ENCODE measurements around the gene ADPRH. TPM values are rescaled to one million over a fixed set of nuclear protein-coding genes. Genes with fewer than 3 reads are reported as not detected.
"Not testable (repeated sequence)": the region's sequence is repeated elsewhere in the genome, so short reads cannot be mapped to it uniquely, and the experiment has no call there.

The ADPRH gene
- total RNA-seq, 1 donor from 2014 or later: 8.9 TPM

GRCh38 chr3:119558626-119559317 is 20.5 kb upstream of the ADPRH start:
- no peak for DNase-seq (ENCODE audit: extremely low read depth, low read depth, low spot score)

- no peak for DNase-seq (ENCODE audit: extremely low read depth, low read depth, low spot score)
Measured at GRCh38 chr3:119559441-119559963, 19.8 kb upstream of the ADPRH start, which contains the start of gene CD80. TSS of gene CD80 (minus strand) at chr3:119559614. CDS start at chr3:119557728, 1,886 bp downstream.

- DNase-seq (ENCODE audit: extremely low read depth, low read depth, low spot score): no peak
Measured at GRCh38 chr3:119560160-119560559, 19.1 kb upstream of the ADPRH start.

- no peak for DNase-seq (ENCODE audit: extremely low read depth, low read depth, low spot score)
Measured at GRCh38 chr3:119562307-119562961, 16.9 kb upstream of the ADPRH start.

GRCh38 chr3:119563334-119563733 is 16.0 kb upstream of the ADPRH start:
- not testable (repeated sequence) for DNase-seq (ENCODE audit: extremely low read depth, low read depth, low spot score)

GRCh38 chr3:119569156-119569555 is 10.1 kb upstream of the ADPRH start:
- DNase-seq (ENCODE audit: extremely low read depth, low read depth, low spot score): no peak

GRCh38 chr3:119570229-119570628 is 9.1 kb upstream of the ADPRH start:
- DNase-seq (ENCODE audit: extremely low read depth, low read depth, low spot score): no peak

- DNase-seq (ENCODE audit: extremely low read depth, low read depth, low spot score): no peak
Measured at GRCh38 chr3:119571230-119571629, 8.1 kb upstream of the ADPRH start.

- no peak for DNase-seq (ENCODE audit: extremely low read depth, low read depth, low spot score)
Measured at GRCh38 chr3:119571688-119572087, 7.6 kb upstream of the ADPRH start.

- no peak for DNase-seq (ENCODE audit: extremely low read depth, low read depth, low spot score)
Measured at GRCh38 chr3:119575507-119575906, 3.8 kb upstream of the ADPRH start.

- no peak for DNase-seq (ENCODE audit: extremely low read depth, low read depth, low spot score)
Measured at GRCh38 chr3:119580067-119580760, 922 bp downstream of the ADPRH start.

- no peak for DNase-seq (ENCODE audit: extremely low read depth, low read depth, low spot score)
Measured at GRCh38 chr3:119582178-119582577, 2.9 kb downstream of the ADPRH start.

GRCh38 chr3:119585208-119585607 is 5.9 kb downstream of the ADPRH start:
- DNase-seq (ENCODE audit: extremely low read depth, low read depth, low spot score): no peak

- DNase-seq (ENCODE audit: extremely low read depth, low read depth, low spot score): no peak
Measured at GRCh38 chr3:119585856-119586570, 6.7 kb downstream of the ADPRH start.

- DNase-seq (ENCODE audit: extremely low read depth, low read depth, low spot score): no peak
Measured at GRCh38 chr3:119586733-119587172, 7.5 kb downstream of the ADPRH start.

GRCh38 chr3:119588112-119588511 is 8.8 kb downstream of the ADPRH start:
- no peak for DNase-seq (ENCODE audit: extremely low read depth, low read depth, low spot score)

- no peak for DNase-seq (ENCODE audit: extremely low read depth, low read depth, low spot score)
Measured at GRCh38 chr3:119589102-119589773, 9.9 kb downstream of the ADPRH start.

- DNase-seq (ENCODE audit: extremely low read depth, low read depth, low spot score): no peak
Measured at GRCh38 chr3:119590706-119591105, 11.4 kb downstream of the ADPRH start.

- DNase-seq (ENCODE audit: extremely low read depth, low read depth, low spot score): no peak
Measured at GRCh38 chr3:119592861-119593260, 13.6 kb downstream of the ADPRH start.

GRCh38 chr3:119594066-119594465 is 14.8 kb downstream of the ADPRH start:
- DNase-seq (ENCODE audit: extremely low read depth, low read depth, low spot score): no peak

Measured in glomerular endothelial cell (primary cell).